H1 (cell line): ENCODE data around the gene MRTFA. TPM values are rescaled to one million over a fixed set of nuclear protein-coding genes. Genes with fewer than 3 reads are reported as not detected.

ENCODE experiments used
- CTCF ChIA-PET: fragments of 300-600 bp; sonication (Branson Sonifier 250); formaldehyde crosslinking; loops from one replicate; lab custom pipeline; 2021; ENCODE audit not compliant: partially characterized antibody; lab: Charles Lee
- POLR2A ChIA-PET: fragments of 300-600 bp; sonication (Branson Sonifier 250); formaldehyde crosslinking; loops from one replicate; lab custom pipeline; 2021; ENCODE audit warnings: inconsistent platforms; ENCODE audit not compliant: partially characterized antibody; lab: Charles Lee
- DNase-seq, 2 experiments: peaks; one replicate each; pipeline versions ENCODE4 v3.0.0 to v3.0.0-alpha.2; 2010 to 2022; ENCODE audit warnings: low spot score in 2 of 2, low read depth in 1 of 2, mixed read lengths in 1 of 2
- FAIRE-seq: peaks from 2 replicates; lab custom pipeline; 2011; peaks lifted over from hg19 to GRCh38; lab: Jason Lieb, UNC
- H2AFZ ChIP-seq: 2 replicates; pipeline ENCODE4 v1.8.1; 2012; ENCODE audit warnings: low read length, inconsistent platforms
- H2AK5ac ChIP-seq: 2 replicates; pipeline ENCODE4 v1.6.1; 2013; ENCODE audit warnings: low read depth, low read length
- H2BK120ac ChIP-seq: replicated peaks from 2 replicates; pipeline ENCODE3; 2013; ENCODE audit warnings: low read depth, low read length, inconsistent platforms
- H2BK12ac ChIP-seq: 2 replicates; pipeline ENCODE4 v1.6.1; 2013; ENCODE audit warnings: low read depth, low read length
- H2BK15ac ChIP-seq: 2 replicates; pipeline ENCODE4 v1.6.1; 2013; ENCODE audit warnings: low read length
- H2BK20ac ChIP-seq: 2 replicates; pipeline ENCODE4 v1.6.1; 2013; ENCODE audit warnings: low read length
- H2BK5ac ChIP-seq: 2 replicates; pipeline ENCODE4 v1.6.1; 2013; ENCODE audit warnings: low read depth, low read length
- H3K14ac ChIP-seq: 2 replicates; pipeline ENCODE4 v1.6.1; 2013; ENCODE audit warnings: inconsistent platforms; ENCODE audit not compliant: insufficient read length
- H3K18ac ChIP-seq: 2 replicates; pipeline ENCODE4 v1.6.1; 2013; ENCODE audit warnings: low read length; ENCODE audit errors: extremely low read depth
- H3K23ac ChIP-seq: 2 replicates; pipeline ENCODE4 v1.6.1; 2013; ENCODE audit warnings: inconsistent platforms; ENCODE audit not compliant: insufficient read length
- H3K23me2 ChIP-seq: 2 replicates; pipeline ENCODE4 v1.6.1; 2013; ENCODE audit warnings: low read depth, low read length
- H3K27ac ChIP-seq: 2 replicates; pipeline ENCODE4 v1.6.1; 2011; ENCODE audit warnings: low read depth, low read length, inconsistent platforms
- H3K27me3 ChIP-seq, 4 experiments: replicated peaks in 1 of 4; 1 replicate in 1 of 4; 2 replicates in 3 of 4; pipeline versions ENCODE4 v1.6.1 to v1.8.1; 2011 to 2013; ENCODE audit warnings: low read length in 3 of 4, mild to moderate bottlenecking in 3 of 4, inconsistent platforms in 2 of 4, mixed read lengths in 2 of 4, moderate library complexity in 1 of 4; ENCODE audit not compliant: control insufficient read depth in 3 of 4, insufficient read depth in 3 of 4; ENCODE audit errors: extremely low read depth in 1 of 4
- H3K36me3 ChIP-seq, 4 experiments: 2 replicates each; pipeline versions ENCODE4 v1.6.1 to v1.8.1; 2011 to 2013; ENCODE audit warnings: mild to moderate bottlenecking in 4 of 4, low read length in 3 of 4, moderate library complexity in 2 of 4, control low read depth in 1 of 4, inconsistent platforms in 1 of 4; ENCODE audit not compliant: insufficient read depth in 4 of 4, control insufficient read depth in 2 of 4
- H3K4ac ChIP-seq: replicated peaks from 2 replicates; pipeline ENCODE3; 2013; ENCODE audit warnings: low read length, low read depth, mixed read lengths, inconsistent platforms; ENCODE audit not compliant: insufficient read length
- H3K4me1 ChIP-seq, 4 experiments: replicated peaks in 1 of 4; 1 replicate in 1 of 4; 2 replicates in 3 of 4; pipeline versions ENCODE4 v1.6.1 to v1.8.1; 2011 to 2013; ENCODE audit warnings: low read length in 3 of 4, inconsistent platforms in 2 of 4, mixed read lengths in 1 of 4; ENCODE audit not compliant: insufficient read depth in 4 of 4, control insufficient read depth in 3 of 4
- H3K4me2 ChIP-seq, 2 experiments: 2 replicates each; pipeline versions ENCODE4 v1.6.1 to v1.8.1; 2011 to 2013; ENCODE audit warnings: low read depth in 2 of 2, low read length in 2 of 2, control low read depth in 1 of 2, inconsistent platforms in 1 of 2, mild to moderate bottlenecking in 1 of 2; ENCODE audit not compliant: insufficient read depth in 1 of 2
- H3K4me3 ChIP-seq, 4 experiments: fragments of 200-600, 300-600 bp in 1 of 4; sonication (generic), shearing (Covaris generic), sonication (Bioruptor Twin) in 1 of 4; 2 replicates each; pipeline versions ENCODE4 v1.5.1 to v1.8.1; 2011 to 2016; ENCODE audit warnings: low read length in 4 of 4, low read depth in 3 of 4, control low read depth in 2 of 4, inconsistent platforms in 2 of 4, mild to moderate bottlenecking in 2 of 4, mixed read lengths in 1 of 4, moderate library complexity in 1 of 4; ENCODE audit not compliant: insufficient read depth in 2 of 4; ENCODE audit errors: extremely low read depth in 1 of 4
- H3K56ac ChIP-seq: replicated peaks from 2 replicates; pipeline ENCODE3; 2013; ENCODE audit warnings: low read depth, mild to moderate bottlenecking, mixed read lengths, low read length, inconsistent platforms; ENCODE audit not compliant: insufficient read length
- H3K79me1 ChIP-seq: 2 replicates; pipeline ENCODE4 v1.6.1; 2013; ENCODE audit warnings: low read depth, low read length, control low read depth
- H3K79me2 ChIP-seq, 2 experiments: 2 replicates each; pipeline versions ENCODE4 v1.6.1 to v1.8.1; 2012 to 2013; ENCODE audit warnings: low read length in 2 of 2, mild to moderate bottlenecking in 2 of 2, inconsistent platforms in 1 of 2; ENCODE audit not compliant: insufficient read depth in 2 of 2, control insufficient read depth in 1 of 2
- H3K9ac ChIP-seq, 4 experiments: replicated peaks in 1 of 4; 1 replicate in 1 of 4; 2 replicates in 3 of 4; pipeline versions ENCODE4 v1.6.1 to v1.8.1; 2011 to 2013; ENCODE audit warnings: low read depth in 3 of 4, low read length in 3 of 4, control low read depth in 2 of 4, mild to moderate bottlenecking in 2 of 4, moderate library complexity in 2 of 4, inconsistent platforms in 1 of 4; ENCODE audit errors: extremely low read depth in 1 of 4
- H3K9me3 ChIP-seq, 2 experiments: 2 replicates each; pipeline versions ENCODE4 v1.6.1 to v1.8.1; 2012 to 2013; ENCODE audit warnings: mild to moderate bottlenecking in 2 of 2, moderate library complexity in 2 of 2, control low read depth in 1 of 2, inconsistent platforms in 1 of 2, low read depth in 1 of 2, low read length in 1 of 2, mixed read lengths in 1 of 2; ENCODE audit not compliant: insufficient read depth in 2 of 2
- H4K20me1 ChIP-seq, 2 experiments: replicated peaks in 1 of 2; 2 replicates each; pipeline versions ENCODE3 to v1.8.1; 2011 to 2013; ENCODE audit warnings: inconsistent platforms in 2 of 2, low read length in 2 of 2, mild to moderate bottlenecking in 1 of 2; ENCODE audit not compliant: insufficient read depth in 2 of 2, control insufficient read depth in 1 of 2
- H4K5ac ChIP-seq: 2 replicates; pipeline ENCODE4 v1.6.1; 2013; ENCODE audit warnings: low read length, low read depth, mixed read lengths, inconsistent platforms; ENCODE audit not compliant: insufficient read length
- H4K8ac ChIP-seq: 2 replicates; pipeline ENCODE4 v1.8.0; 2013; ENCODE audit warnings: mild to moderate bottlenecking, moderate library complexity, low read length, inconsistent platforms; ENCODE audit not compliant: insufficient read depth; ENCODE audit errors: extremely low read depth
- H4K91ac ChIP-seq: replicated peaks from 2 replicates; pipeline ENCODE3; 2013; ENCODE audit warnings: low read length, mixed read lengths, inconsistent platforms; ENCODE audit not compliant: insufficient read length
- ATF2 ChIP-seq: IDR thresholded peaks from 2 replicates; pipeline ENCODE4 v1.6.1; 2012; ENCODE audit warnings: low read length, inconsistent platforms
- BACH1 ChIP-seq: IDR thresholded peaks from 2 replicates; pipeline ENCODE4 v1.6.1; 2012; ENCODE audit warnings: low read length, improper control_type of control experiment
- BCL11A ChIP-seq, 2 experiments: IDR thresholded peaks; one replicate each; pipeline ENCODE4 v1.6.1; 2011; ENCODE audit warnings: low read depth in 2 of 2, low read length in 2 of 2, mild to moderate bottlenecking in 2 of 2
- CBX5 ChIP-seq: fragments of 300-800, 300-1000 bp; sonication (generic); IDR thresholded peaks from 2 replicates; pipeline ENCODE4 v1.7.1; 2016; ENCODE audit warnings: antibody characterized with exemption, low read length, low read depth
- E2F6 ChIP-seq: IDR thresholded peaks from 2 replicates; pipeline ENCODE4 v1.6.1; 2012; ENCODE audit warnings: inconsistent platforms
- EGR1 ChIP-seq: IDR thresholded peaks from 2 replicates; pipeline ENCODE4 v1.6.1; 2011; ENCODE audit warnings: low read depth, low read length, borderline replicate concordance
- EP300 ChIP-seq, 2 experiments: IDR thresholded peaks; 1 replicate in 1 of 2; 2 replicates in 1 of 2; pipeline ENCODE4 v1.6.1; 2011 to 2012; ENCODE audit warnings: low read depth in 2 of 2, low read length in 2 of 2, mild to moderate bottlenecking in 2 of 2, borderline replicate concordance in 1 of 2, inconsistent platforms in 1 of 2, moderate library complexity in 1 of 2
- PHF8 ChIP-seq: fragments of 200-600 bp; sonication (generic); conservative IDR thresholded peaks from 2 replicates; pipeline ENCODE4 v1.7.1; 2012; ENCODE audit warnings: low read depth, mild to moderate bottlenecking, inconsistent platforms, low read length, moderate library complexity
- SP2 ChIP-seq: IDR thresholded peaks from 2 replicates; pipeline ENCODE4 v1.6.1; 2012; ENCODE audit warnings: mild to moderate bottlenecking, low read length, inconsistent platforms
- TAF7 ChIP-seq: optimal IDR thresholded peaks from 2 replicates; pipeline ENCODE3; 2011; ENCODE audit warnings: low read depth, mild to moderate bottlenecking, inconsistent platforms, low read length, moderate library complexity, borderline replicate concordance
- TBP ChIP-seq: IDR thresholded peaks from 2 replicates; pipeline ENCODE4 v1.6.1; 2011; ENCODE audit warnings: low read depth, low read length, improper control_type of control experiment
- WGBS, 2 experiments: shearing (Covaris generic) in 1 of 2; methylation state at CpG; one replicate each; pipeline versions ENCODE4 v1.1.6 to v1.1.7; 2013 to 2015; ENCODE audit warnings: low lambda C conversion rate in 2 of 2, mixed read lengths in 2 of 2, inconsistent platforms in 1 of 2, low coverage in 1 of 2, missing lambda C conversion rate in 1 of 2; ENCODE audit not compliant: insufficient replicate concordance in 2 of 2, insufficient coverage in 1 of 2, insufficient read length in 1 of 2; ENCODE audit errors: extremely low coverage in 1 of 2, missing lambda C conversion rate in 1 of 2; 5-methylcytosine and 5-hydroxymethylcytosine counted together
- polyA plus RNA-seq, 7 experiments: library from polyadenylated mRNA; depleted of rRNA in 3 of 7; stranded (reverse) in 5 of 7; unstranded in 2 of 7; fragments of >200 nt in 5 of 7; fragments of 200-250 nt in 2 of 7; gene quantifications; 1 replicate in 5 of 7; 2 replicates in 1 of 7; 4 replicates in 1 of 7; pipeline versions ENCODE4 v1.2.1 to v1.2.3, GENCODE V29; 2011 to 2013; ENCODE audit warnings: missing spikeins in 2 of 7, mixed read lengths in 2 of 7
- total RNA-seq: library from RNA; stranded (reverse); fragmentation: NEBNext Ultra II Directional; extraction: Animal tissue kit (Norgen Biotek cat#: 25700); gene quantifications from 2 replicates; pipeline ENCODE4 v1.2.1, GENCODE V29; 2021

The MRTFA gene
- total and polyA plus RNA-seq, 2 of the 8 experiments (the other 6 are each of a cell fraction or from before 2014, with no cell fraction given) = 5.4 to 37.9 TPM

DNA sequence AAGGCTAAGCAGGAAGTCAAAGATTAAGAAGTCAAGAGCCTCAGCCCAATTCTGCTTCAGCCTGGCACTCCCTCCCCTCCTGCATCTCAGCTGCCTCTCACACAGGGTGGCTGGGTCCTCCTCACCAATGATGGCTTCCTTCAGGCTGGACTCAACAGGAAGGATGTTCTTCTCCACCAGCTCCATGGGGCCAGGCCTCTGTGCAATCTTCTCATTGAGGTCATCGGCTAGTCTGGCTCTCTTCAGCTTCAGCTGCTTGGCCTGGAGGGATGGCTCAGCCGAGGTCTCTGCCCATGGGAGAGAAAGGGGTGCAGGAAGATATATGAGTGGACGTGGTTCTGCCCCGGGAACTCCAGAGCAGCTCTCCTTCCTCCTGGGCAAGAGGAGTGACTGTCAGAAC is 207.0 kb downstream of the MRTFA start:
- no peak overlapping the region for H4K5ac ChIP-seq
- H2AK5ac ChIP-seq = no peak overlapping the region
- no peak overlapping the region for H3K4me2 ChIP-seq
- H3K9me3 ChIP-seq = no peaks in the 10 kb centered on the region
- ChIA-PET POLR2A (no interaction called here), CTCF (interaction anchor here (1.0 to 2.4 kb wide), 4 partner anchors 10 to 217 kb away, joined by 3 to 11 read pairs (median 6); no protein-coding TSS in a partner anchor)
- H3K23me2 ChIP-seq = no peaks in the 10 kb centered on the region
- no peak overlapping the region for H4K91ac ChIP-seq
- no peak overlapping the region for H2BK20ac ChIP-seq
- H4K20me1 ChIP-seq = peaks cover 0 to 2% of the 10 kb centered on the region in 2 experiments
- no peaks in the 10 kb centered on the region; the same call in 1 of the 2 replicates for H3K79me1 ChIP-seq
- H3K79me2 ChIP-seq = no peaks in the 10 kb centered on the region
- no peak overlapping the region for H3K9ac ChIP-seq
- H2AFZ ChIP-seq = no peak overlapping the region
- H3K23ac ChIP-seq = no peak overlapping the region
- no peak overlapping the region for H4K8ac ChIP-seq
- no peak overlapping the region for H2BK120ac ChIP-seq
- no peak overlapping the region for H2BK12ac ChIP-seq
- no peaks in the 10 kb centered on the region for H3K4me1 ChIP-seq
- no peak overlapping the region for H3K4ac ChIP-seq
- H3K4me3 ChIP-seq = no peak overlapping the region
- DNase-seq (no peak), FAIRE-seq (no peak)
- H3K27ac ChIP-seq = no peak overlapping the region
- peaks cover 0 to 19% (median 4%) of the 10 kb centered on the region in 4 experiments; a peak in 7 of 8 replicates for H3K36me3 ChIP-seq
- H2BK15ac ChIP-seq = no peak overlapping the region
- H3K18ac ChIP-seq = no peak overlapping the region
- WGBS, 2 experiments = 92% methylated on average over 3 of the region's 4 CpGs; no CpG with 5 or more reads in 1 of the 2 experiments
- no peak overlapping the region for H3K14ac ChIP-seq
- H2BK5ac ChIP-seq = no peak overlapping the region
- no peaks in the 10 kb centered on the region for H3K27me3 ChIP-seq
- no peak overlapping the region for H3K56ac ChIP-seq
- TF ChIP-seq BCL11A (IDR thresholded peaks at IDR 0.05; ENCODE audit: low read depth in 2 of 2, low read length in 2 of 2) = no peak
- TF ChIP-seq E2F6 = no peak
- no peak for TF ChIP-seq PHF8
- TF ChIP-seq BACH1 = no peak
- no peak for TF ChIP-seq TBP
- no peak for TF ChIP-seq SP2
- TF ChIP-seq EGR1 = no peak
- no peak for TF ChIP-seq CBX5
- no peak for TF ChIP-seq ATF2
- no peak for TF ChIP-seq EP300 (IDR thresholded peaks at IDR 0.05; ENCODE audit: borderline replicate concordance in 1 of 2, low read depth in 2 of 2, low read length in 2 of 2)
- no peak for TF ChIP-seq TAF7
